Nephron (organoid): ENCODE measurements around the gene FGF5.

ENCODE experiments used
- H3K27ac Mint-ChIP-seq, 3 experiments: 2 replicates each; pipeline ENCODE4 v1.8.0; 2020; ENCODE audit warnings: mixed read lengths in 3 of 3, mild to moderate bottlenecking in 2 of 3, moderate library complexity in 1 of 3
- H3K27me3 Mint-ChIP-seq: 2 replicates; pipeline ENCODE4 v1.8.0; 2021; ENCODE audit warnings: low read depth, mild to moderate bottlenecking, moderate library complexity, mixed read lengths
- H3K36me3 Mint-ChIP-seq: 2 replicates; pipeline ENCODE4 v1.8.0; 2020; ENCODE audit warnings: low read depth, mixed read lengths
- H3K4me1 Mint-ChIP-seq: 2 replicates; pipeline ENCODE4 v1.8.0; 2020; ENCODE audit warnings: mixed read lengths
- H3K4me3 Mint-ChIP-seq, 3 experiments: 2 replicates each; pipeline ENCODE4 v1.8.0; 2020; ENCODE audit warnings: mild to moderate bottlenecking in 3 of 3, mixed read lengths in 3 of 3, moderate library complexity in 2 of 3
- H3K9me3 Mint-ChIP-seq: 2 replicates; pipeline ENCODE4 v1.8.0; 2020; ENCODE audit warnings: mixed read lengths
- CTCF ChIP-seq, 3 experiments: fragments of 200-600 bp; sonication (generic); IDR thresholded peaks; one replicate each; pipeline ENCODE4 v1.5.0; 2021; ENCODE audit warnings: antibody characterized with exemption in 3 of 3; ENCODE audit not compliant: unreplicated experiment in 3 of 3

FGF5 gene

DNA sequence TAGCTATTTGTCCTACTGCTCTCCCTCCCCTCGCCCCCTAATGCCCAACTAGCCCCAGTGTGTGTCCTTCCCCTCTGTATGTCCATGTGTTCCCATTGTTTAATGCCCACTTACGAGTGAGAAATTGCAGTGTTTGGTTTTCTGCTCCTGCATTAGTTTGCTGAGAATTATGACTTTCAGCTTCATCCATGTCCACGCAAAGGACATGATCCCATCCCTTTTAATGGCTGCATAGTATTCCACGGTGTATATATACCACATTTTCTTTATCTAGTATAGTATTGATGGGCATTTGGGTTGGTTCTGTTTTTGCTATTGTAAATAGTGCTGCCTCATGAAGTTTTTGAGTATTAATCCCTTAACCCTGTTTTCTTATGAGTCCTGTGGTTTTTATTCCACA, 35.4 kb downstream of the FGF5 start:
- Mint-ChIP-seq H3K4me3 (no peak overlapping the region), H3K36me3 (no peaks in the 10 kb centered on the region), H3K9me3 (peaks cover 3% of the 10 kb centered on the region), H3K27me3 (peaks cover 22% of the 10 kb centered on the region), H3K27ac (no peak overlapping the region), H3K4me1 (no peaks in the 10 kb centered on the region)
- TF ChIP-seq CTCF (IDR thresholded peaks at IDR 0.05; ENCODE audit: unreplicated experiment in 3 of 3): no peak

- TF ChIP-seq CTCF (IDR thresholded peaks at IDR 0.05; ENCODE audit: unreplicated experiment in 3 of 3): no peak
- Mint-ChIP-seq H3K4me1 (peaks cover 2% of the 10 kb centered on the region), H3K36me3 (no peaks in the 10 kb centered on the region), H3K4me3 (no peak overlapping the region), H3K27ac (no peak overlapping the region), H3K27me3 (peaks cover 28% of the 10 kb centered on the region), H3K9me3 (peaks cover 3% of the 10 kb centered on the region)
Observed at GRCh38 chr4:80302616-80303223, 36.3 kb downstream of the FGF5 start.

DNA sequence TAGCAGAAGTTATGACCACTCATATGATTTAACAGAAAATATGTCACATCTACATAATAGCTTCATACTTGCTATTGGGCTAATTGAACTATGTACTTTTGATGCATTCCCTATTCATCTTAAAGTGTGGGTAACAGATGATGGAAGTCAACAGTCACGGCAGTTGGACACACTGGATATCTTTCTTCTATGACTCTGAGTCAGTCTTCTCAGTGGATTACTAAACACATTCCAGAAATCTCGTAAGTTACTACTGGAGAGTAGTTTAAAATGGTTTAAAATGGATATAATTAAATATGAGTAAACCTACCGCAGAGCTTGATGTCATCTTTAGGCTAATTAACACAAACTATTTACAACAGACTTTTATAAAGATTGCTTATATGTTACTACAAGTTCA, 39.0 kb downstream of the FGF5 start:
- Mint-ChIP-seq H3K27ac (no peak overlapping the region), H3K36me3 (no peaks in the 10 kb centered on the region), H3K9me3 (no peaks in the 10 kb centered on the region), H3K27me3 (peaks cover 37% of the 10 kb centered on the region), H3K4me3 (no peak overlapping the region), H3K4me1 (peaks cover 5% of the 10 kb centered on the region)
- TF ChIP-seq CTCF (IDR thresholded peaks at IDR 0.05; ENCODE audit: unreplicated experiment in 3 of 3): no peak

- no peak overlapping the region for H3K4me3 Mint-ChIP-seq
- peaks cover 37% of the 10 kb centered on the region for H3K27me3 Mint-ChIP-seq
- H3K4me1 Mint-ChIP-seq: peaks cover 5% of the 10 kb centered on the region
- no peak for TF ChIP-seq CTCF (IDR thresholded peaks at IDR 0.05; ENCODE audit: unreplicated experiment in 3 of 3)
- H3K9me3 Mint-ChIP-seq: no peaks in the 10 kb centered on the region
- no peak overlapping the region for H3K27ac Mint-ChIP-seq
- H3K36me3 Mint-ChIP-seq: no peaks in the 10 kb centered on the region
Observed at GRCh38 chr4:80306260-80306659, 39.8 kb downstream of the FGF5 start.

GRCh38 chr4:80307183-80307735, 40.8 kb downstream of the FGF5 start:
- Mint-ChIP-seq H3K36me3 (no peaks in the 10 kb centered on the region), H3K9me3 (no peaks in the 10 kb centered on the region), H3K4me3 (no peak overlapping the region), H3K27ac (peak overlapping the region in 1 of 3 experiments; percentile 58), H3K27me3 (peaks cover 42% of the 10 kb centered on the region), H3K4me1 (peaks cover 5% of the 10 kb centered on the region)
- TF ChIP-seq CTCF (IDR thresholded peaks at IDR 0.05; ENCODE audit: unreplicated experiment in 3 of 3): no peak
